Upper lobe of left lung (tissue), 4 donors: ENCODE data around the gene CD99L2.

Experiments used
- EP300 ChIP-seq, 4 donors: sonication (generic); formaldehyde crosslinking; IDR thresholded peaks; one replicate each; pipeline ENCODE4 v1.5.1; 2017; ENCODE audit warnings: antibody characterized with exemption in 4 of 4, control low read depth in 2 of 4
- POLR2A ChIP-seq, 4 donors: fragments of 450-650 bp; IDR thresholded peaks; one replicate each; pipeline ENCODE4 v1.5.1; 2016 to 2017; ENCODE audit warnings: antibody characterized with exemption in 4 of 4, mild to moderate bottlenecking in 2 of 4
- POLR2AphosphoS5 ChIP-seq, 2 donors: sonication (generic); formaldehyde crosslinking; IDR thresholded peaks; one replicate each; pipeline ENCODE4 v1.5.1; 2017; ENCODE audit warnings: antibody characterized with exemption in 2 of 2
- TF ChIP-seq, protein P1 (sequence below), 6 experiments: fragments of 450-650 bp in 4 of 6; fragments of 200-600 bp in 2 of 6; sonication (generic) in 2 of 6; IDR thresholded peaks; one replicate each; pipeline ENCODE4 v1.5.1; 2016 to 2019; ENCODE audit warnings: antibody characterized with exemption in 6 of 6

DNA sequence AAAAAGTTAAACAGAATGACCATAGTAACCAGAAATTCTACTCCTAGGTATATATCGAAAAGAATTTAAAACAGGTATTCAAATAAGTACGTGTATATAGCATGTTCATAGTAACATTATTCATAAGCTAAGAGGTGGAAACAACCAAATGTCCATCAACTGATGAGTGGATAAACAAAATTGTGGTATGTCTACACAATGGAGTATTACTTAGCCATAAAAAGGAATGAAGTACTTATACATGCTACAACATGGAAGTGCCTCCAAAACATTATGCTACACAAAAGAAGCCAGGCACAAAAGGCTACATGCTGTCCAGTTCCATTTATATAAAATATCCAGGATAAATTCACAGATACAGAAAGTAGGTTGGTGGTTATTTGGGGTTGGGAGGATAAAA is 76.5 kb downstream of the CD99L2 start:
- TF ChIP-seq POLR2AphosphoS5 (IDR thresholded peaks at IDR 0.05) (no peak), EP300 (IDR thresholded peaks at IDR 0.05) (no peak), POLR2A (IDR thresholded peaks at IDR 0.05) (no peak)
- TF ChIP-seq, protein P1, sequence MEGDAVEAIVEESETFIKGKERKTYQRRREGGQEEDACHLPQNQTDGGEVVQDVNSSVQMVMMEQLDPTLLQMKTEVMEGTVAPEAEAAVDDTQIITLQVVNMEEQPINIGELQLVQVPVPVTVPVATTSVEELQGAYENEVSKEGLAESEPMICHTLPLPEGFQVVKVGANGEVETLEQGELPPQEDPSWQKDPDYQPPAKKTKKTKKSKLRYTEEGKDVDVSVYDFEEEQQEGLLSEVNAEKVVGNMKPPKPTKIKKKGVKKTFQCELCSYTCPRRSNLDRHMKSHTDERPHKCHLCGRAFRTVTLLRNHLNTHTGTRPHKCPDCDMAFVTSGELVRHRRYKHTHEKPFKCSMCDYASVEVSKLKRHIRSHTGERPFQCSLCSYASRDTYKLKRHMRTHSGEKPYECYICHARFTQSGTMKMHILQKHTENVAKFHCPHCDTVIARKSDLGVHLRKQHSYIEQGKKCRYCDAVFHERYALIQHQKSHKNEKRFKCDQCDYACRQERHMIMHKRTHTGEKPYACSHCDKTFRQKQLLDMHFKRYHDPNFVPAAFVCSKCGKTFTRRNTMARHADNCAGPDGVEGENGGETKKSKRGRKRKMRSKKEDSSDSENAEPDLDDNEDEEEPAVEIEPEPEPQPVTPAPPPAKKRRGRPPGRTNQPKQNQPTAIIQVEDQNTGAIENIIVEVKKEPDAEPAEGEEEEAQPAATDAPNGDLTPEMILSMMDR (IDR thresholded peaks at IDR 0.05) = no peak
